H1 (cell line): ENCODE results near the gene DENND6B. TPM values are rescaled to one million over a fixed set of nuclear protein-coding genes. Genes with fewer than 3 reads are reported as not detected.

Source experiments
- CTCF ChIA-PET: fragments of 300-600 bp; sonication (Branson Sonifier 250); formaldehyde crosslinking; loops from one replicate; lab custom pipeline; 2021; ENCODE audit not compliant: partially characterized antibody; lab: Charles Lee
- POLR2A ChIA-PET: fragments of 300-600 bp; sonication (Branson Sonifier 250); formaldehyde crosslinking; loops from one replicate; lab custom pipeline; 2021; ENCODE audit warnings: inconsistent platforms; ENCODE audit not compliant: partially characterized antibody; lab: Charles Lee
- DNase-seq, 2 experiments: peaks; one replicate each; pipeline versions ENCODE4 v3.0.0 to v3.0.0-alpha.2; 2010 to 2022; ENCODE audit warnings: low spot score in 2 of 2, low read depth in 1 of 2, mixed read lengths in 1 of 2
- FAIRE-seq: peaks from 2 replicates; lab custom pipeline; 2011; peaks lifted over from hg19 to GRCh38; lab: Jason Lieb, UNC
- H2AFZ ChIP-seq: 2 replicates; pipeline ENCODE4 v1.8.1; 2012; ENCODE audit warnings: low read length, inconsistent platforms
- H2AK5ac ChIP-seq: 2 replicates; pipeline ENCODE4 v1.6.1; 2013; ENCODE audit warnings: low read depth, low read length
- H2BK120ac ChIP-seq: replicated peaks from 2 replicates; pipeline ENCODE3; 2013; ENCODE audit warnings: low read depth, low read length, inconsistent platforms
- H2BK12ac ChIP-seq: 2 replicates; pipeline ENCODE4 v1.6.1; 2013; ENCODE audit warnings: low read depth, low read length
- H2BK15ac ChIP-seq: 2 replicates; pipeline ENCODE4 v1.6.1; 2013; ENCODE audit warnings: low read length
- H2BK20ac ChIP-seq: 2 replicates; pipeline ENCODE4 v1.6.1; 2013; ENCODE audit warnings: low read length
- H2BK5ac ChIP-seq: 2 replicates; pipeline ENCODE4 v1.6.1; 2013; ENCODE audit warnings: low read depth, low read length
- H3K14ac ChIP-seq: 2 replicates; pipeline ENCODE4 v1.6.1; 2013; ENCODE audit warnings: inconsistent platforms; ENCODE audit not compliant: insufficient read length
- H3K18ac ChIP-seq: 2 replicates; pipeline ENCODE4 v1.6.1; 2013; ENCODE audit warnings: low read length; ENCODE audit errors: extremely low read depth
- H3K23ac ChIP-seq: 2 replicates; pipeline ENCODE4 v1.6.1; 2013; ENCODE audit warnings: inconsistent platforms; ENCODE audit not compliant: insufficient read length
- H3K23me2 ChIP-seq: 2 replicates; pipeline ENCODE4 v1.6.1; 2013; ENCODE audit warnings: low read depth, low read length
- H3K27ac ChIP-seq: 2 replicates; pipeline ENCODE4 v1.6.1; 2011; ENCODE audit warnings: low read depth, low read length, inconsistent platforms
- H3K27me3 ChIP-seq, 4 experiments: replicated peaks in 1 of 4; 1 replicate in 1 of 4; 2 replicates in 3 of 4; pipeline versions ENCODE4 v1.6.1 to v1.8.1; 2011 to 2013; ENCODE audit warnings: low read length in 3 of 4, mild to moderate bottlenecking in 3 of 4, inconsistent platforms in 2 of 4, mixed read lengths in 2 of 4, moderate library complexity in 1 of 4; ENCODE audit not compliant: control insufficient read depth in 3 of 4, insufficient read depth in 3 of 4; ENCODE audit errors: extremely low read depth in 1 of 4
- H3K36me3 ChIP-seq, 4 experiments: 2 replicates each; pipeline versions ENCODE4 v1.6.1 to v1.8.1; 2011 to 2013; ENCODE audit warnings: mild to moderate bottlenecking in 4 of 4, low read length in 3 of 4, moderate library complexity in 2 of 4, control low read depth in 1 of 4, inconsistent platforms in 1 of 4; ENCODE audit not compliant: insufficient read depth in 4 of 4, control insufficient read depth in 2 of 4
- H3K4ac ChIP-seq: replicated peaks from 2 replicates; pipeline ENCODE3; 2013; ENCODE audit warnings: low read length, low read depth, mixed read lengths, inconsistent platforms; ENCODE audit not compliant: insufficient read length
- H3K4me1 ChIP-seq, 4 experiments: replicated peaks in 1 of 4; 1 replicate in 1 of 4; 2 replicates in 3 of 4; pipeline versions ENCODE4 v1.6.1 to v1.8.1; 2011 to 2013; ENCODE audit warnings: low read length in 3 of 4, inconsistent platforms in 2 of 4, mixed read lengths in 1 of 4; ENCODE audit not compliant: insufficient read depth in 4 of 4, control insufficient read depth in 3 of 4
- H3K4me2 ChIP-seq, 2 experiments: 2 replicates each; pipeline versions ENCODE4 v1.6.1 to v1.8.1; 2011 to 2013; ENCODE audit warnings: low read depth in 2 of 2, low read length in 2 of 2, control low read depth in 1 of 2, inconsistent platforms in 1 of 2, mild to moderate bottlenecking in 1 of 2; ENCODE audit not compliant: insufficient read depth in 1 of 2
- H3K4me3 ChIP-seq, 4 experiments: fragments of 200-600, 300-600 bp in 1 of 4; sonication (generic), shearing (Covaris generic), sonication (Bioruptor Twin) in 1 of 4; 2 replicates each; pipeline versions ENCODE4 v1.5.1 to v1.8.1; 2011 to 2016; ENCODE audit warnings: low read length in 4 of 4, low read depth in 3 of 4, control low read depth in 2 of 4, inconsistent platforms in 2 of 4, mild to moderate bottlenecking in 2 of 4, mixed read lengths in 1 of 4, moderate library complexity in 1 of 4; ENCODE audit not compliant: insufficient read depth in 2 of 4; ENCODE audit errors: extremely low read depth in 1 of 4
- H3K56ac ChIP-seq: replicated peaks from 2 replicates; pipeline ENCODE3; 2013; ENCODE audit warnings: low read depth, mild to moderate bottlenecking, mixed read lengths, low read length, inconsistent platforms; ENCODE audit not compliant: insufficient read length
- H3K79me1 ChIP-seq: 2 replicates; pipeline ENCODE4 v1.6.1; 2013; ENCODE audit warnings: low read depth, low read length, control low read depth
- H3K79me2 ChIP-seq, 2 experiments: 2 replicates each; pipeline versions ENCODE4 v1.6.1 to v1.8.1; 2012 to 2013; ENCODE audit warnings: low read length in 2 of 2, mild to moderate bottlenecking in 2 of 2, inconsistent platforms in 1 of 2; ENCODE audit not compliant: insufficient read depth in 2 of 2, control insufficient read depth in 1 of 2
- H3K9ac ChIP-seq, 4 experiments: replicated peaks in 1 of 4; 1 replicate in 1 of 4; 2 replicates in 3 of 4; pipeline versions ENCODE4 v1.6.1 to v1.8.1; 2011 to 2013; ENCODE audit warnings: low read depth in 3 of 4, low read length in 3 of 4, control low read depth in 2 of 4, mild to moderate bottlenecking in 2 of 4, moderate library complexity in 2 of 4, inconsistent platforms in 1 of 4; ENCODE audit errors: extremely low read depth in 1 of 4
- H3K9me3 ChIP-seq, 2 experiments: 2 replicates each; pipeline versions ENCODE4 v1.6.1 to v1.8.1; 2012 to 2013; ENCODE audit warnings: mild to moderate bottlenecking in 2 of 2, moderate library complexity in 2 of 2, control low read depth in 1 of 2, inconsistent platforms in 1 of 2, low read depth in 1 of 2, low read length in 1 of 2, mixed read lengths in 1 of 2; ENCODE audit not compliant: insufficient read depth in 2 of 2
- H4K20me1 ChIP-seq, 2 experiments: replicated peaks in 1 of 2; 2 replicates each; pipeline versions ENCODE3 to v1.8.1; 2011 to 2013; ENCODE audit warnings: inconsistent platforms in 2 of 2, low read length in 2 of 2, mild to moderate bottlenecking in 1 of 2; ENCODE audit not compliant: insufficient read depth in 2 of 2, control insufficient read depth in 1 of 2
- H4K5ac ChIP-seq: 2 replicates; pipeline ENCODE4 v1.6.1; 2013; ENCODE audit warnings: low read length, low read depth, mixed read lengths, inconsistent platforms; ENCODE audit not compliant: insufficient read length
- H4K8ac ChIP-seq: 2 replicates; pipeline ENCODE4 v1.8.0; 2013; ENCODE audit warnings: mild to moderate bottlenecking, moderate library complexity, low read length, inconsistent platforms; ENCODE audit not compliant: insufficient read depth; ENCODE audit errors: extremely low read depth
- H4K91ac ChIP-seq: replicated peaks from 2 replicates; pipeline ENCODE3; 2013; ENCODE audit warnings: low read length, mixed read lengths, inconsistent platforms; ENCODE audit not compliant: insufficient read length
- BACH1 ChIP-seq: IDR thresholded peaks from 2 replicates; pipeline ENCODE4 v1.6.1; 2012; ENCODE audit warnings: low read length, improper control_type of control experiment
- HDAC2 ChIP-seq, 2 experiments: fragments of 300-600 bp in 1 of 2; sonication (generic) in 1 of 2; IDR thresholded peaks; 2 replicates each; pipeline ENCODE4 v1.6.1; 2011 to 2012; ENCODE audit warnings: low read depth in 2 of 2, low read length in 2 of 2, mild to moderate bottlenecking in 2 of 2, moderate library complexity in 2 of 2, borderline replicate concordance in 1 of 2, inconsistent platforms in 1 of 2
- JUN ChIP-seq: IDR thresholded peaks from 2 replicates; pipeline ENCODE4 v1.6.1; 2011; ENCODE audit warnings: low read depth, mild to moderate bottlenecking, improper control_type of control experiment, low read length
- JUND ChIP-seq: IDR thresholded peaks from 2 replicates; pipeline ENCODE4 v1.6.1; 2011; ENCODE audit warnings: mild to moderate bottlenecking, improper control_type of control experiment, low read length
- NANOG ChIP-seq: IDR thresholded peaks from 2 replicates; pipeline ENCODE4 v1.6.1; 2011; ENCODE audit warnings: low read length, low read depth, mild to moderate bottlenecking, inconsistent platforms; ENCODE audit not compliant: insufficient read depth, poor library complexity, severe bottlenecking
- SAP30 ChIP-seq: fragments of 300-600 bp; sonication (generic); IDR thresholded peaks from 2 replicates; pipeline ENCODE4 v1.7.1; 2012; ENCODE audit warnings: low read length, moderate library complexity, mild to moderate bottlenecking, inconsistent platforms; ENCODE audit not compliant: insufficient read depth, insufficient replicate concordance
- SIN3A ChIP-seq, 2 experiments: IDR thresholded peaks in 1 of 2; conservative IDR thresholded peaks in 1 of 2; 2 replicates each; pipeline ENCODE4 v1.6.1; 2011 to 2012; ENCODE audit warnings: low read length in 2 of 2, improper control_type of control experiment in 1 of 2, low read depth in 1 of 2, mild to moderate bottlenecking in 1 of 2
- SP4 ChIP-seq: IDR thresholded peaks from 2 replicates; pipeline ENCODE4 v1.6.1; 2012; ENCODE audit warnings: low read length, inconsistent platforms
- TEAD4 ChIP-seq: IDR thresholded peaks from 2 replicates; pipeline ENCODE4 v1.6.1; 2012; ENCODE audit warnings: low read depth, low read length, inconsistent platforms, mixed read lengths
- WGBS, 2 experiments: shearing (Covaris generic) in 1 of 2; methylation state at CpG; one replicate each; pipeline versions ENCODE4 v1.1.6 to v1.1.7; 2013 to 2015; ENCODE audit warnings: low lambda C conversion rate in 2 of 2, mixed read lengths in 2 of 2, inconsistent platforms in 1 of 2, low coverage in 1 of 2, missing lambda C conversion rate in 1 of 2; ENCODE audit not compliant: insufficient replicate concordance in 2 of 2, insufficient coverage in 1 of 2, insufficient read length in 1 of 2; ENCODE audit errors: extremely low coverage in 1 of 2, missing lambda C conversion rate in 1 of 2; 5-methylcytosine and 5-hydroxymethylcytosine counted together
- polyA plus RNA-seq, 7 experiments: library from polyadenylated mRNA; depleted of rRNA in 3 of 7; stranded (reverse) in 5 of 7; unstranded in 2 of 7; fragments of >200 nt in 5 of 7; fragments of 200-250 nt in 2 of 7; gene quantifications; 1 replicate in 5 of 7; 2 replicates in 1 of 7; 4 replicates in 1 of 7; pipeline versions ENCODE4 v1.2.1 to v1.2.3, GENCODE V29; 2011 to 2013; ENCODE audit warnings: missing spikeins in 2 of 7, mixed read lengths in 2 of 7
- total RNA-seq: library from RNA; stranded (reverse); fragmentation: NEBNext Ultra II Directional; extraction: Animal tissue kit (Norgen Biotek cat#: 25700); gene quantifications from 2 replicates; pipeline ENCODE4 v1.2.1, GENCODE V29; 2021
- TF ChIP-seq, protein P1 (sequence below): IDR thresholded peaks from 2 replicates; pipeline ENCODE4 v1.6.1; 2011; ENCODE audit warnings: low read depth, mild to moderate bottlenecking, low read length; ENCODE audit not compliant: insufficient read depth

DENND6B gene
- total and polyA plus RNA-seq, 2 of the 8 experiments (the other 6 are each of a cell fraction or from before 2014, with no cell fraction given), result 1.1 to 1.9 TPM

DNA sequence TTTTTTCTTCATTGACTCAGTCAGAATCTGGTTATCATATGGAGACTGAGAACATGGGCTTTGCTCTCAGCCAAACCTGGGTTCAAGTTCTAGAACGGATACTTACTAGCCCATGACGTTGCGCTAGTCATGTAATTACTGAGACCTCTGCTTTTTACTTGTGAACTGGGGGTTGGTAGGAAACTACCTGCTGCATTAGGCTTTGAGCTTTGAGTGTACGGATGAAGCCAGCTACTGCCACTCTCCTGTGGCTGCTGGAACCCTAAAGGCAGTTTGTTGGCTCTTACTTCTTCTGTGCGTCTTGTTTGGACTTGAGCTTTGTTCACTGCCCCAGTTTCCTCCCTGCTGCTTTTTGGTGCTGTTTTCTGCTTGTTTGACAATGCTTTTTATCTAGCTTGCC, 34.4 kb upstream of the DENND6B start:
- DNase-seq (no peak), FAIRE-seq (no peak)
- H3K36me3 ChIP-seq, result no peaks in the 10 kb centered on the region
- H2BK12ac ChIP-seq, result no peak overlapping the region
- WGBS, 2 experiments, result 100% methylated on average over 5 of the region's 5 CpGs; no CpG with 5 or more reads in 1 of the 2 experiments
- no peak overlapping the region for H3K14ac ChIP-seq
- H3K4me3 ChIP-seq, result no peak overlapping the region
- H3K23ac ChIP-seq, result no peak overlapping the region
- H2AFZ ChIP-seq, result no peak overlapping the region
- H3K4me1 ChIP-seq, result no peaks in the 10 kb centered on the region; a peak in 1 of 7 replicates
- H3K9ac ChIP-seq, result no peak overlapping the region
- no peak overlapping the region for H2AK5ac ChIP-seq
- no peak overlapping the region for H4K5ac ChIP-seq
- H3K79me1 ChIP-seq, result peaks cover 24% of the 10 kb centered on the region
- H2BK20ac ChIP-seq, result no peak overlapping the region
- ChIA-PET POLR2A (interaction anchor here (1.2 to 1.3 kb wide), 2 partner anchors 10 to 12 kb away, joined by 4 read pairs; no protein-coding TSS in a partner anchor), CTCF (interaction anchor here (1.0 to 1.7 kb wide), 6 partner anchors 10 to 142 kb away, joined by 3 to 7 read pairs (median 3); no protein-coding TSS in a partner anchor)
- no peak overlapping the region for H4K91ac ChIP-seq
- H2BK120ac ChIP-seq, result no peak overlapping the region
- no peaks in the 10 kb centered on the region for H3K9me3 ChIP-seq
- no peak overlapping the region for H2BK5ac ChIP-seq
- no peak overlapping the region for H3K4me2 ChIP-seq
- H3K27me3 ChIP-seq, result no peaks in the 10 kb centered on the region
- no peak overlapping the region for H3K18ac ChIP-seq
- no peak overlapping the region for H3K27ac ChIP-seq
- peaks cover 4 to 17% of the 10 kb centered on the region in 2 experiments for H4K20me1 ChIP-seq
- no peak overlapping the region for H2BK15ac ChIP-seq
- no peaks in the 10 kb centered on the region for H3K23me2 ChIP-seq
- TF ChIP-seq SIN3A (conservative IDR thresholded peaks at IDR 0.05 in 1 of 2, IDR thresholded peaks at IDR 0.05 in 1 of 2; ENCODE audit: low read depth in 1 of 2, low read length in 2 of 2) (no peak), SP4 (no peak), JUND (no peak), JUN (no peak), NANOG (no peak), BACH1 (no peak), SAP30 (no peak), HDAC2 (IDR thresholded peaks at IDR 0.05; ENCODE audit: borderline replicate concordance in 1 of 2, low read depth in 2 of 2, low read length in 2 of 2) (no peak), TEAD4 (no peak)
- TF ChIP-seq, protein P1, sequence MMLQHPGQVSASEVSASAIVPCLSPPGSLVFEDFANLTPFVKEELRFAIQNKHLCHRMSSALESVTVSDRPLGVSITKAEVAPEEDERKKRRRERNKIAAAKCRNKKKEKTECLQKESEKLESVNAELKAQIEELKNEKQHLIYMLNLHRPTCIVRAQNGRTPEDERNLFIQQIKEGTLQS, result no peak
- no peak overlapping the region for H3K56ac ChIP-seq
- H3K79me2 ChIP-seq, result peaks cover 9 to 72% of the 10 kb centered on the region in 2 experiments; a peak in 3 of 4 replicates
- H3K4ac ChIP-seq, result no peak overlapping the region
- H4K8ac ChIP-seq, result no peak overlapping the region
